ENCODE measurements around the gene CLASP1. TPM values are rescaled to one million over a fixed set of nuclear protein-coding genes. Genes with fewer than 3 reads are reported as not detected.
"Not testable (repeated sequence)": the region's sequence is repeated elsewhere in the genome, so short reads cannot be mapped to it uniquely, and the experiment has no call there.

Gene CLASP1
- total and polyA plus RNA-seq, 9 donors = 40.3 to 67.9 (median 51.7) TPM

GRCh38 chr2:121627525-121628050 lies 21.7 kb downstream of the CLASP1 start:
- Histone ChIP-seq H3K4me3 (ENCODE audit: low read length) (no peak overlapping the region), H3K27me3 (ENCODE audit: control insufficient read depth, insufficient read depth, low read length) (no peaks in the 10 kb centered on the region), H3K9me3 (replicated peaks; ENCODE audit: control insufficient read depth, low read depth, low read length) (no peaks in the 10 kb centered on the region), H3K27ac (ENCODE audit: low read length) (no peak overlapping the region), H3K36me3 (ENCODE audit: control insufficient read depth, insufficient read depth, low read length) (no peaks in the 10 kb centered on the region), H3K4me1 (ENCODE audit: control insufficient read depth, insufficient read depth, low read length) (no peaks in the 10 kb centered on the region)
- no CpG with 5 or more reads among the region's 4 CpGs for WGBS (ENCODE audit: insufficient coverage)
- DNase-seq = no peak

- DNase-seq = peak; percentile 16
- Histone ChIP-seq H3K4me1 (ENCODE audit: control insufficient read depth, insufficient read depth, low read length) (no peaks in the 10 kb centered on the region), H3K27me3 (ENCODE audit: control insufficient read depth, insufficient read depth, low read length) (no peaks in the 10 kb centered on the region), H3K27ac (ENCODE audit: low read length) (no peak overlapping the region), H3K9me3 (replicated peaks; ENCODE audit: control insufficient read depth, low read depth, low read length) (no peaks in the 10 kb centered on the region), H3K36me3 (ENCODE audit: control insufficient read depth, insufficient read depth, low read length) (no peaks in the 10 kb centered on the region), H3K4me3 (ENCODE audit: low read length) (no peak overlapping the region)
- no CpG with 5 or more reads among the region's 4 CpGs for WGBS (ENCODE audit: insufficient coverage)
These were observed 22.3 kb downstream of the CLASP1 start for GRCh38 chr2:121626777-121627524.

GRCh38 chr2:121625953-121626352 lies 23.3 kb downstream of the CLASP1 start:
- 75% methylated on average over 2 of the region's 3 CpGs for WGBS (ENCODE audit: insufficient coverage)
- Histone ChIP-seq H3K9me3 (replicated peaks; ENCODE audit: control insufficient read depth, low read depth, low read length) (no peaks in the 10 kb centered on the region), H3K27ac (ENCODE audit: low read length) (no peak overlapping the region), H3K4me1 (ENCODE audit: control insufficient read depth, insufficient read depth, low read length) (no peaks in the 10 kb centered on the region), H3K36me3 (ENCODE audit: control insufficient read depth, insufficient read depth, low read length) (peaks cover 3% of the 10 kb centered on the region), H3K27me3 (ENCODE audit: control insufficient read depth, insufficient read depth, low read length) (no peaks in the 10 kb centered on the region), H3K4me3 (ENCODE audit: low read length) (no peak overlapping the region)
- peak; percentile 14 for DNase-seq

- Histone ChIP-seq H3K27ac (ENCODE audit: low read length) (no peak overlapping the region), H3K4me1 (ENCODE audit: control insufficient read depth, insufficient read depth, low read length) (no peaks in the 10 kb centered on the region), H3K36me3 (ENCODE audit: control insufficient read depth, insufficient read depth, low read length) (peaks cover 4% of the 10 kb centered on the region), H3K4me3 (ENCODE audit: low read length) (no peak overlapping the region), H3K27me3 (ENCODE audit: control insufficient read depth, insufficient read depth, low read length) (no peaks in the 10 kb centered on the region), H3K9me3 (replicated peaks; ENCODE audit: control insufficient read depth, low read depth, low read length) (no peaks in the 10 kb centered on the region)
- WGBS (ENCODE audit: insufficient coverage) = 32% methylated on average over 4 of the region's 4 CpGs
- no peak for DNase-seq
These were observed 32.1 kb downstream of the CLASP1 start for GRCh38 chr2:121617042-121617599.

GRCh38 chr2:121613774-121614173 lies 35.5 kb downstream of the CLASP1 start:
- no peak overlapping the region for H3K27ac ChIP-seq (ENCODE audit: low read length)
- DNase-seq = no peak
- WGBS (ENCODE audit: insufficient coverage) = 100% methylated on average over 1 of the region's 1 CpG

GRCh38 chr2:121613152-121613551 lies 36.1 kb downstream of the CLASP1 start:
- H3K9me3 ChIP-seq (replicated peaks; ENCODE audit: control insufficient read depth, low read depth, low read length) = peaks cover 3% of the 10 kb centered on the region
- no peaks in the 10 kb centered on the region for H3K27me3 ChIP-seq (ENCODE audit: control insufficient read depth, insufficient read depth, low read length)
- peak; percentile 7 for DNase-seq
- no peak overlapping the region for H3K27ac ChIP-seq (ENCODE audit: low read length)
- H3K36me3 ChIP-seq (ENCODE audit: control insufficient read depth, insufficient read depth, low read length) = no peaks in the 10 kb centered on the region
- no peak overlapping the region for H3K4me3 ChIP-seq (ENCODE audit: low read length)
- peaks cover 3% of the 10 kb centered on the region for H3K4me1 ChIP-seq (ENCODE audit: control insufficient read depth, insufficient read depth, low read length)

More at GRCh38 chr2:121613774-121614173, 35.5 kb downstream of the CLASP1 start:
- peaks cover 3% of the 10 kb centered on the region for H3K9me3 ChIP-seq (replicated peaks; ENCODE audit: control insufficient read depth, low read depth, low read length)
- no peaks in the 10 kb centered on the region for H3K27me3 ChIP-seq (ENCODE audit: control insufficient read depth, insufficient read depth, low read length)
- H3K36me3 ChIP-seq (ENCODE audit: control insufficient read depth, insufficient read depth, low read length) = no peaks in the 10 kb centered on the region
- H3K4me1 ChIP-seq (ENCODE audit: control insufficient read depth, insufficient read depth, low read length) = no peaks in the 10 kb centered on the region
- H3K4me3 ChIP-seq (ENCODE audit: low read length) = no peak overlapping the region

- H3K4me1 ChIP-seq (ENCODE audit: control insufficient read depth, insufficient read depth, low read length) = peaks cover 3% of the 10 kb centered on the region
- H3K4me3 ChIP-seq (ENCODE audit: low read length) = no peak overlapping the region
- WGBS (ENCODE audit: insufficient coverage) = 90% methylated on average over 1 of the region's 1 CpG
- DNase-seq = no peak
- no peaks in the 10 kb centered on the region for H3K36me3 ChIP-seq (ENCODE audit: control insufficient read depth, insufficient read depth, low read length)
- no peaks in the 10 kb centered on the region for H3K27me3 ChIP-seq (ENCODE audit: control insufficient read depth, insufficient read depth, low read length)
- H3K9me3 ChIP-seq (replicated peaks; ENCODE audit: control insufficient read depth, low read depth, low read length) = peaks cover 3% of the 10 kb centered on the region
- H3K27ac ChIP-seq (ENCODE audit: low read length) = no peak overlapping the region
These were observed 37.2 kb downstream of the CLASP1 start for GRCh38 chr2:121611730-121612705.

GRCh38 chr2:121611048-121611649 lies 38.1 kb downstream of the CLASP1 start:
- not testable (repeated sequence) for H3K4me1 ChIP-seq (ENCODE audit: control insufficient read depth, insufficient read depth, low read length); H3K27ac ChIP-seq (ENCODE audit: low read length)
- WGBS (ENCODE audit: insufficient coverage) = 80% methylated on average over 2 of the region's 2 CpGs

GRCh38 chr2:121610487-121610874 lies 38.8 kb downstream of the CLASP1 start:
- H3K9me3 ChIP-seq (replicated peaks; ENCODE audit: control insufficient read depth, low read depth, low read length); H3K36me3 ChIP-seq (ENCODE audit: control insufficient read depth, insufficient read depth, low read length); H3K4me3 ChIP-seq (ENCODE audit: low read length); H3K27ac ChIP-seq (ENCODE audit: low read length); DNase-seq; H3K27me3 ChIP-seq (ENCODE audit: control insufficient read depth, insufficient read depth, low read length); H3K4me1 ChIP-seq (ENCODE audit: control insufficient read depth, insufficient read depth, low read length): not testable (repeated sequence)

More at GRCh38 chr2:121611048-121611649, 38.1 kb downstream of the CLASP1 start:
- H3K4me3 ChIP-seq (ENCODE audit: low read length); H3K36me3 ChIP-seq (ENCODE audit: control insufficient read depth, insufficient read depth, low read length); H3K27me3 ChIP-seq (ENCODE audit: control insufficient read depth, insufficient read depth, low read length); DNase-seq; H3K9me3 ChIP-seq (replicated peaks; ENCODE audit: control insufficient read depth, low read depth, low read length): not testable (repeated sequence)

Measured in muscle of leg (tissue), 11 donors.